Esophagus muscularis mucosa (tissue), 4 donors: ENCODE results near the gene GADL1. TPM values are rescaled to one million over a fixed set of nuclear protein-coding genes. Genes with fewer than 3 reads are reported as not detected.

ENCODE experiments used
- DNase-seq: peaks from one replicate; pipeline ENCODE4 v3.0.0-alpha.2; 2017; ENCODE audit errors: extremely low spot score
- H3K27ac ChIP-seq, 4 donors: fragments of 200-600 bp; sonication (generic); replicated peaks in 1 of 4; 1 replicate in 3 of 4; 2 replicates in 1 of 4; pipeline ENCODE4 v1.5.1; 2016 to 2019; ENCODE audit warnings: mild to moderate bottlenecking in 1 of 4
- H3K27me3 ChIP-seq, 4 donors: fragments of 200-600 bp; sonication (generic); one replicate each; pipeline versions ENCODE4 v1.5.1 to v1.6.0; 2016 to 2019
- H3K36me3 ChIP-seq, 4 donors: fragments of 200-600 bp; sonication (generic); one replicate each; pipeline ENCODE4 v1.5.1; 2016 to 2019
- H3K4me1 ChIP-seq, 4 donors: fragments of 200-600 bp; sonication (generic); one replicate each; pipeline ENCODE4 v1.5.1; 2016 to 2019
- H3K4me3 ChIP-seq, 4 donors: fragments of 200-600 bp; sonication (generic); 1 replicate in 2 of 4; 2 replicates in 2 of 4; pipeline ENCODE4 v1.5.1; 2016 to 2019; ENCODE audit warnings: mild to moderate bottlenecking in 4 of 4, moderate library complexity in 1 of 4
- H3K9me3 ChIP-seq, 4 donors: fragments of 200-600 bp; sonication (generic); 1 replicate in 3 of 4; 2 replicates in 1 of 4; pipeline ENCODE4 v1.5.1; 2016 to 2019
- EP300 ChIP-seq: sonication (generic); formaldehyde crosslinking; IDR thresholded peaks from one replicate; pipeline ENCODE4 v1.6.1; 2017; ENCODE audit warnings: antibody characterized with exemption
- POLR2A ChIP-seq: fragments of 450-650 bp; IDR thresholded peaks from one replicate; pipeline ENCODE4 v1.6.1; 2017; ENCODE audit warnings: antibody characterized with exemption, moderate library complexity, mild to moderate bottlenecking, low read depth
- POLR2AphosphoS5 ChIP-seq, 2 donors: sonication (generic); formaldehyde crosslinking; IDR thresholded peaks; one replicate each; pipeline ENCODE4 v1.6.1; 2017; ENCODE audit warnings: antibody characterized with exemption in 2 of 2
- WGBS: methylation state at CpG from one replicate; pipeline ENCODE4 v1.1.5; 2018; 5-methylcytosine and 5-hydroxymethylcytosine counted together
- intact Hi-C: fragments of 100-400 bp; cut with DNase I; formaldehyde crosslinking; loops from one replicate; pipeline ENCODE4 v1.15.1; 2023
- total RNA-seq, 4 donors: library from RNA; depleted of rRNA; stranded (reverse); fragments of >200 nt; gene quantifications; one replicate each; pipeline versions ENCODE4 v1.1.0 to v1.2.1, GENCODE V29; 2016
- TF ChIP-seq, protein P1 (sequence below), 3 experiments: fragments of 200-600 bp in 2 of 3; fragments of 450-650 bp in 1 of 3; sonication (generic) in 2 of 3; IDR thresholded peaks; one replicate each; pipeline ENCODE4 v1.5.1; 2017 to 2019; ENCODE audit warnings: antibody characterized with exemption in 3 of 3, mild to moderate bottlenecking in 2 of 3, moderate library complexity in 1 of 3

GADL1 gene
- total RNA-seq, 4 donors from 2014 or later: 1.7 to 4.6 (median 3.0) TPM

DNA sequence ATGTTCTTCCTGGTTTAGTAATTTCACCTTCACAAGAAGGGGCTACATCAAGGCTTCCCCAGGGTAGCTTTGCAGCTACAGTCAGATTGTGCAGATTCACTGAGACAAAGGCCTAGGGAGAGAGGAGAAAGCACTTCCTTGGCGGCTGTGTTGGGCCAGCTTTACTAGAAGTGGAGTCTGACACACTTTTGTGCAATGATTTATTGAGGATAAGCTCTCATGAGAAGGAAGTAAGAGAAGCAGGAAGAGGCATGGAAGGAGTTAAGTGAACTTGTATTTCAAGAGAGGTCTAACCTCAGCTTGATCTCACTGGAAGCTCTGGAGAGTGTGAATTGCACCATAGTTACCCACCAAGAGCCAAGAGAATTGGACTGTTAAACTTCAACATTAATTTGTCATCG is 209.2 kb downstream of the GADL1 start:
- Histone ChIP-seq H3K36me3 (peaks cover 4 to 40% (median 17%) of the 10 kb centered on the region in 4 donors), H3K4me3 (no peak overlapping the region), H3K4me1 (peaks cover 84 to 100% (median 97%) of the 10 kb centered on the region in 4 donors), H3K9me3 (no peaks in the 10 kb centered on the region), H3K27ac (peak overlapping the region; percentile 57 to 75 (median 71)), H3K27me3 (no peaks in the 10 kb centered on the region)
- 84% methylated on average over 2 of the region's 2 CpGs for WGBS
- no peak for TF ChIP-seq POLR2AphosphoS5 (IDR thresholded peaks at IDR 0.05)
- no peak for DNase-seq
- intact Hi-C loops: no loop called here

DNA sequence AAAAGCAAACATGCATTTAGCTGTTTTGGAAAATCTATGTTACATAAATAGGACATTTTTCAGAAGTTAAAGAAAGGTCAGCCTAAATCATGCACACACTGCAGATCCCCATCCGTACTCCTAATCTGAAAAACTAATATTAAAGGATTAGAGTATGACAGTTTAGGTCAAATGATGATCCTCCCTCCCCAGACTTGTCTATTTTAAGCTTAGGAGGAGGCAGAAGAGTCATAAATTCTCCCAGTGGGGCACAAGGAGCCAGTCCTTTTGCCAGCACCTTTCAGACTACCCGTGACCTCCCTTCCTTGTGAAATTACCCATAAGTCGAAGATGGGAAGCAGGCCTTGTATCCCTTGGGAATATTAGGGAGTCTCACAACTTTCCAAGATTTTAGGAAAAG is 210.1 kb downstream of the GADL1 start:
- intact Hi-C loops: loop anchor here (5.0 kb wide), 1 partner anchor 72 kb away; no protein-coding TSS in a partner anchor
- 28% methylated on average over 3 of the region's 3 CpGs for WGBS

DNA sequence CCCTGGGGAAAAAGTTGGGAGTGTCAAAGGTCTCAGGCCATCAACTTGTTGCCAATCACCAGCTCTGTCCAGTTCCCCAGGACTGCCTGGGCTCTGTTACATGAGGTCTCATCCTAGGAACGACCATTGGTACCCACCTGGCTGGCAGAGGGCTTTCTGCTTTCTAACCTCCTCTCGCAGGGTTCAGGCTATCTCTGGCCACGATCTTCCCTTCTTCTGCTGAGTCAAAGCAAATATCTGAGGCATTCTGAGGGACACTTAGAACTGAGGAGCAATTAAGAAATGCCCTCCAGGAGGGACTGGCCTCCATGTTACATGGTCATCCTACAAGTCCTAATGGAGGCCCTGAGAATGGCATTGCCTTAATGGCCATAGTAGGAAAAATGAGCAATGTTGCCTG is 210.7 kb downstream of the GADL1 start:
- intact Hi-C loops: loop anchor here (5.0 kb wide), 1 partner anchor 71 kb away; no protein-coding TSS in a partner anchor
- no peak for DNase-seq
- TF ChIP-seq POLR2AphosphoS5 (IDR thresholded peaks at IDR 0.05) (no peak), POLR2A (no peak), EP300 (no peak)
- TF ChIP-seq, protein P1, sequence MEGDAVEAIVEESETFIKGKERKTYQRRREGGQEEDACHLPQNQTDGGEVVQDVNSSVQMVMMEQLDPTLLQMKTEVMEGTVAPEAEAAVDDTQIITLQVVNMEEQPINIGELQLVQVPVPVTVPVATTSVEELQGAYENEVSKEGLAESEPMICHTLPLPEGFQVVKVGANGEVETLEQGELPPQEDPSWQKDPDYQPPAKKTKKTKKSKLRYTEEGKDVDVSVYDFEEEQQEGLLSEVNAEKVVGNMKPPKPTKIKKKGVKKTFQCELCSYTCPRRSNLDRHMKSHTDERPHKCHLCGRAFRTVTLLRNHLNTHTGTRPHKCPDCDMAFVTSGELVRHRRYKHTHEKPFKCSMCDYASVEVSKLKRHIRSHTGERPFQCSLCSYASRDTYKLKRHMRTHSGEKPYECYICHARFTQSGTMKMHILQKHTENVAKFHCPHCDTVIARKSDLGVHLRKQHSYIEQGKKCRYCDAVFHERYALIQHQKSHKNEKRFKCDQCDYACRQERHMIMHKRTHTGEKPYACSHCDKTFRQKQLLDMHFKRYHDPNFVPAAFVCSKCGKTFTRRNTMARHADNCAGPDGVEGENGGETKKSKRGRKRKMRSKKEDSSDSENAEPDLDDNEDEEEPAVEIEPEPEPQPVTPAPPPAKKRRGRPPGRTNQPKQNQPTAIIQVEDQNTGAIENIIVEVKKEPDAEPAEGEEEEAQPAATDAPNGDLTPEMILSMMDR (IDR thresholded peaks at IDR 0.05): no peak
- Histone ChIP-seq H3K27me3 (no peaks in the 10 kb centered on the region), H3K4me3 (no peak overlapping the region), H3K36me3 (peaks cover 8 to 47% (median 21%) of the 10 kb centered on the region in 4 donors), H3K9me3 (no peaks in the 10 kb centered on the region), H3K4me1 (peaks cover 85 to 100% (median 97%) of the 10 kb centered on the region in 4 donors), H3K27ac (peak overlapping the region; percentile 57 to 75 (median 71))
- 97% methylated on average over 3 of the region's 3 CpGs for WGBS

More for the DNA sequence above, 210.1 kb downstream of the GADL1 start:
- Histone ChIP-seq H3K27me3 (no peaks in the 10 kb centered on the region), H3K4me1 (peaks cover 85 to 100% (median 97%) of the 10 kb centered on the region in 4 donors), H3K27ac (peak overlapping the region; percentile 57 to 75 (median 71)), H3K36me3 (peaks cover 7 to 43% (median 16%) of the 10 kb centered on the region in 4 donors), H3K4me3 (no peak overlapping the region), H3K9me3 (no peaks in the 10 kb centered on the region)
- no peak for DNase-seq
- TF ChIP-seq POLR2A (no peak), POLR2AphosphoS5 (IDR thresholded peaks at IDR 0.05) (peak in 1 of 2 donors; percentile 10)

DNA sequence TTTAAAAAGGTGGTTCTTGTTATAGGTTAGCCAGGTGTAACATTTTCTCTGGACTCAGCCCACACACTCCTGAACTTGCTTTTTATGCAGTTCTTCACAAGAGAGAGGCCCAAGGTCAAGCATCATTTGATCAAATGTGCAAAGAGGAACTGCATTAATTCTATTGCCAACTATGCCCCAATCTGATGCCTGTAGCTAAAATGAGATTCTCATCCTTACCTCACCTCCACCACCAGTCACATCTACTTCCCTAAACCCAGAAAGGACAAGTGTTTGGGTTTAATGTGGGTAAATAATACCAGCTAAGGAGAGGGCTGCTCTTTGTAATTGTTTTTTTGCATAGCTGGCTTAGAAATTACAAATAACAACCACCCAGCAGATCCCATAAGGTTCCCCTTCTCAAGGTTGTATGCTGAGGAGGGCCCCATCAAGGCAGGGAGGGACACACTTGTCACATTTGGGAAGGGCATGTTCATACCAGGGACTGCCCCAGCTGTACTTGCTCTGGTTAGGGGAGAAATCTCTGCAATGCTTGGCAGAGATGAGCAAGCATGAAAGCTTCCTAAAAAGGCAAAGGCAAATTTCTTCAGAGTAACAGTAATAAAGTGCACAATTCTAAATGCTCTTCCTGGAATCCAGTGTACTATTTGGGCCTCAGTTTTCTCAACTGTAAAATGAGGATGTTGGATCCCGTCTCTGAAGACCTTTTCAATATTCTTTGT is 211.9 kb downstream of the GADL1 start:
- no peaks in the 10 kb centered on the region for H3K27me3 ChIP-seq
- H3K4me3 ChIP-seq: no peak overlapping the region
- 52% methylated on average over 1 of the region's 1 CpG for WGBS
- TF ChIP-seq POLR2AphosphoS5 (IDR thresholded peaks at IDR 0.05) (peak in 1 of 2 donors; percentile 7), POLR2A (no peak)
- TF ChIP-seq, protein P1 (IDR thresholded peaks at IDR 0.05): no peak
- no peaks in the 10 kb centered on the region for H3K9me3 ChIP-seq
- H3K36me3 ChIP-seq: peaks cover 15 to 47% (median 23%) of the 10 kb centered on the region in 4 donors
- no peak for DNase-seq
- H3K4me1 ChIP-seq: peaks cover 75 to 100% (median 96%) of the 10 kb centered on the region in 4 donors
- intact Hi-C loops: loop anchor here (5.0 kb wide), 1 partner anchor 70 kb away; no protein-coding TSS in a partner anchor
- H3K27ac ChIP-seq: peak overlapping the region; percentile 57 to 75 (median 71)

DNA sequence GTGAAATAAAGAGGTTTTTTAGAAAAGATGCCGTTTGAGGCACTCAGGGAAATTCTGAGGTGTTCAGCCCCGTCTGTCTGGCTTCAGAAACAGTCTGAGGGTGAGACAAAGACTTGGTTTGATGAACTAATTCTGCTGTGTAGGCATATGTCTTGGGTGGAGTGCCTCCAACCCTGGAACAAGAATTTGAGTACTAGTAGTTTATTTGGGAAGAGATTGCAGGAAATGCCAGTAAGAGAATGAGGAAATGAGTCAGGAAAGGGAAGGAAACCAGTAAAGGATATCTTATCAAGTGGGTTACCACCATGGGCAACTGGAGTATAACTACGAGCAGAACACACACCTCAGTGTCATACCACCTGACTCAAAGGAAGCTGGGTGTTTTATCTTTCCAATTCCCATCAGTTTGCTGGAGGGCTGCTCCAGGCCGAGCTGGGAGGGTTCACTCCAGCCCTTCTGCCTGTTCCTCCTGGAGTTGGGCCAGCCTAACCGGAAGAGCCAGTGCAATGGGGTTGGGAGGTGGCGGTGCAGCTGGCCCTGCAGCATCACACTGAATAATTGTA is 212.7 kb downstream of the GADL1 start:
- DNase-seq: no peak
- Histone ChIP-seq H3K4me1 (peaks cover 77 to 100% (median 97%) of the 10 kb centered on the region in 4 donors), H3K9me3 (no peaks in the 10 kb centered on the region), H3K27ac (peak overlapping the region; percentile 57 to 75 (median 71)), H3K4me3 (no peak overlapping the region), H3K27me3 (no peaks in the 10 kb centered on the region), H3K36me3 (peaks cover 14 to 49% (median 26%) of the 10 kb centered on the region in 4 donors)
- TF ChIP-seq, protein P1 (IDR thresholded peaks at IDR 0.05): no peak
- TF ChIP-seq POLR2AphosphoS5 (IDR thresholded peaks at IDR 0.05) (peak; percentile 39 to 58), EP300 (no peak)
- intact Hi-C loops: loop anchor here (5.0 kb wide), 1 partner anchor 69 kb away; no protein-coding TSS in a partner anchor
- WGBS: 41% methylated on average over 6 of the region's 6 CpGs
